GM23338 (cell line): ENCODE results near the gene DVL1. TPM values are rescaled to one million over a fixed set of nuclear protein-coding genes. Genes with fewer than 3 reads are reported as not detected.
A peak's percentile ranks its signal among the peaks of the same experiment; 100 is the strongest.

Experiments used
- ATAC-seq: fragments of 200-7000 bp; cut with Tn5 transposase; 3 replicates; pipeline ENCODE4 v1.9.1; 2020
- DNase-seq: peaks from one replicate; pipeline ENCODE4 v3.0.0-alpha.2; 2015; ENCODE audit warnings: low spot score
- H2AFZ ChIP-seq: fragments of 200-600 bp; sonication (generic); 2 replicates; pipeline ENCODE4 v1.8.0; 2016; ENCODE audit warnings: antibody characterized with exemption, mild to moderate bottlenecking, moderate library complexity
- H3F3A ChIP-seq: fragments of 200-600 bp; sonication (generic); replicated peaks from 2 replicates; pipeline ENCODE4 v1.8.0; 2017; ENCODE audit warnings: antibody characterized with exemption, mixed run types, low read depth
- H3K27ac ChIP-seq: fragments of 200-600 bp; sonication (generic); 2 replicates; pipeline ENCODE4 v1.6.1; 2016; ENCODE audit warnings: low read depth
- H3K27me3 ChIP-seq: fragments of 200-600 bp; sonication (generic); 2 replicates; pipeline ENCODE4 v1.8.0; 2016; ENCODE audit warnings: mild to moderate bottlenecking, mixed run types, moderate library complexity; ENCODE audit not compliant: insufficient read depth
- H3K36me3 ChIP-seq: fragments of 200-600 bp; sonication (generic); 2 replicates; pipeline ENCODE4 v1.8.0; 2016; ENCODE audit warnings: mild to moderate bottlenecking; ENCODE audit not compliant: insufficient read depth
- H3K4me1 ChIP-seq: fragments of 200-600 bp; sonication (generic); 2 replicates; pipeline ENCODE4 v1.8.0; 2016; ENCODE audit warnings: mild to moderate bottlenecking, moderate library complexity; ENCODE audit not compliant: insufficient read depth
- H3K4me2 ChIP-seq: fragments of 200-600 bp; sonication (generic); 2 replicates; pipeline ENCODE4 v1.7.1; 2017; ENCODE audit warnings: mixed run types
- H3K4me3 ChIP-seq: fragments of 200-600 bp; sonication (generic); 2 replicates; pipeline ENCODE4 v1.6.1; 2016; ENCODE audit warnings: mixed run types
- H3K79me2 ChIP-seq: fragments of 200-600 bp; sonication (generic); replicated peaks from 2 replicates; pipeline ENCODE4 v1.8.0; 2017; ENCODE audit warnings: mild to moderate bottlenecking; ENCODE audit not compliant: insufficient read depth
- H3K9me2 ChIP-seq: fragments of 200-600 bp; sonication (generic); 2 replicates; pipeline ENCODE4 v1.8.0; 2017; ENCODE audit not compliant: insufficient read depth
- H4K20me1 ChIP-seq: fragments of 200-600 bp; sonication (generic); replicated peaks from 2 replicates; pipeline ENCODE4 v1.8.0; 2017; ENCODE audit warnings: mild to moderate bottlenecking; ENCODE audit not compliant: insufficient read depth
- H3K27ac Mint-ChIP-seq: 2 replicates; pipeline ENCODE4 v1.8.0; 2020; ENCODE audit warnings: inconsistent platforms, mild to moderate bottlenecking, moderate library complexity, mixed read lengths
- H3K27me3 Mint-ChIP-seq: 3 replicates; pipeline ENCODE4 v1.8.0; 2022; ENCODE audit warnings: low read depth, mild to moderate bottlenecking, moderate library complexity, mixed read lengths, inconsistent platforms; ENCODE audit not compliant: insufficient read depth, poor library complexity
- H3K36me3 Mint-ChIP-seq: 3 replicates; pipeline ENCODE4 v1.8.0; 2021; ENCODE audit warnings: low read depth, mild to moderate bottlenecking, inconsistent platforms, moderate library complexity, mixed read lengths
- H3K4me1 Mint-ChIP-seq: 3 replicates; pipeline ENCODE4 v1.8.0; 2020; ENCODE audit warnings: mild to moderate bottlenecking, inconsistent platforms, mixed read lengths
- H3K4me3 Mint-ChIP-seq: 3 replicates; pipeline ENCODE4 v1.8.0; 2021; ENCODE audit warnings: moderate library complexity, mild to moderate bottlenecking, inconsistent platforms, mixed read lengths
- H3K9me3 Mint-ChIP-seq: 3 replicates; pipeline ENCODE4 v1.8.0; 2020; ENCODE audit warnings: moderate library complexity, mild to moderate bottlenecking, inconsistent platforms, mixed read lengths
- CTCF ChIP-seq, 2 experiments: fragments of 200-600 bp in 1 of 2; sonication (generic) in 1 of 2; conservative IDR thresholded peaks; 2 replicates each; pipeline versions ENCODE4 v1.5.1 to v1.6.1; 2016 to 2017; ENCODE audit warnings: antibody characterized with exemption in 2 of 2, low read depth in 2 of 2, mild to moderate bottlenecking in 2 of 2, moderate library complexity in 1 of 2
- ETS1 ChIP-seq: IDR thresholded peaks from 2 replicates; pipeline ENCODE4 v1.6.1; 2016; ENCODE audit warnings: antibody characterized with exemption
- EZH2 ChIP-seq: fragments of 200-600 bp; sonication (generic); IDR thresholded peaks from one replicate; pipeline ENCODE4 v1.8.0; 2017; ENCODE audit warnings: antibody characterized with exemption, mild to moderate bottlenecking, low read depth; ENCODE audit not compliant: unreplicated experiment
- NANOG ChIP-seq: IDR thresholded peaks from 2 replicates; pipeline ENCODE4 v1.6.1; 2016; ENCODE audit warnings: antibody characterized with exemption, borderline replicate concordance
- REST ChIP-seq: IDR thresholded peaks from one replicate; pipeline ENCODE4 v1.6.1; 2018; ENCODE audit warnings: antibody characterized with exemption; ENCODE audit not compliant: unreplicated experiment
- ZNF114 ChIP-seq: fragments of 250-450 bp; sonication (Bioruptor Pico); IDR thresholded peaks from 2 replicates; pipeline ENCODE4 v1.5.0; 2020; ENCODE audit warnings: mild to moderate bottlenecking, moderate library complexity
- polyA plus RNA-seq: library from polyadenylated mRNA; unstranded; fragments of >200 nt; fragmentation: Nextera tagmentation; extraction: Ambion mirVana; gene quantifications from 2 replicates; pipeline ENCODE4 v1.2.1, GENCODE V29; 2016
- total RNA-seq: library from RNA; depleted of rRNA; stranded (reverse); fragments of >200 nt; shearing (Covaris generic); gene quantifications from 2 replicates; pipeline ENCODE4 v1.2.3, GENCODE V29; 2014

DVL1 gene
- total and polyA plus RNA-seq, 2 experiments from 2014 or later = 13.5 to 69.7 TPM

- TF ChIP-seq ETS1 (no peak), ZNF114 (CRISPR knock-in tag) (no peak), REST (no peak)
Measured at GRCh38 chr1:1292442-1292779, 56.8 kb downstream of the DVL1 start (continued).

- no peak overlapping the region for H3K27ac Mint-ChIP-seq
- H3K4me2 ChIP-seq = no peak overlapping the region
- no peaks in the 10 kb centered on the region for H3K4me1 ChIP-seq
- H3K79me2 ChIP-seq = no peaks in the 10 kb centered on the region
- no peak overlapping the region for H2AFZ ChIP-seq
- peaks cover 3% of the 10 kb centered on the region; the same call in 2 of the 3 replicates for H3K9me3 Mint-ChIP-seq
- H3K27me3 Mint-ChIP-seq = peaks cover 11% of the 10 kb centered on the region
- H3K27ac ChIP-seq = no peak overlapping the region
- H3K4me1 Mint-ChIP-seq = peaks cover 4% of the 10 kb centered on the region; the same call in 1 of the 3 replicates
- H3K4me3 ChIP-seq = no peak overlapping the region
- H3K36me3 Mint-ChIP-seq = no peaks in the 10 kb centered on the region
- H3K27me3 ChIP-seq = no peaks in the 10 kb centered on the region
- H3K4me3 Mint-ChIP-seq = no peak overlapping the region
- 0 out of 2 replicates have a peak, but pooled peaks cover 9% of the 10 kb centered on the region for H3F3A ChIP-seq
- no peaks in the 10 kb centered on the region for H3K36me3 ChIP-seq
- no peaks in the 10 kb centered on the region for H3K9me2 ChIP-seq
- no peaks in the 10 kb centered on the region for H4K20me1 ChIP-seq
- ATAC-seq = peak; percentile 67
- TF ChIP-seq REST = no peak
- TF ChIP-seq ZNF114 (CRISPR knock-in tag) = no peak
- no peak for TF ChIP-seq EZH2
- peak; percentile 65 to 83 for TF ChIP-seq CTCF (conservative IDR thresholded peaks at IDR 0.05; ENCODE audit: low read depth in 2 of 2)
- TF ChIP-seq NANOG = no peak
- DNase-seq = peak; percentile 85
Measured at GRCh38 chr1:1291548-1292441, 57.4 kb downstream of the DVL1 start.
